Umbilical cord (tissue), 2 donors: ENCODE results near the gene RFC4. TPM values are rescaled to one million over a fixed set of nuclear protein-coding genes. Genes with fewer than 3 reads are reported as not detected.
"Not testable (repeated sequence)": the region's sequence is repeated elsewhere in the genome, so short reads cannot be mapped to it uniquely, and the experiment has no call there.

Experiments
- DNase-seq: peaks from one replicate; pipeline ENCODE4 v3.0.0-alpha.2; 2015; ENCODE audit warnings: low spot score
- total RNA-seq: library from RNA; depleted of rRNA; stranded (reverse); fragments of >200 nt; gene quantifications from one replicate; pipeline ENCODE4 v1.2.3, GENCODE V29; 2014; ENCODE audit warnings: low replicate concordance; ENCODE audit not compliant: insufficient read depth

The RFC4 gene
- 23.8 TPM for total RNA-seq

- peak; percentile 88 for DNase-seq
Observed at GRCh38 chr3:186806089-186807055, at the start of gene RFC4. TSS of gene RFC4 (minus strand) at chr3:186806482. CDS start at chr3:186804713, 1,769 bp downstream.

- DNase-seq, result no peak
Observed at GRCh38 chr3:186854954-186855353, 48.7 kb upstream of the RFC4 start.

DNA sequence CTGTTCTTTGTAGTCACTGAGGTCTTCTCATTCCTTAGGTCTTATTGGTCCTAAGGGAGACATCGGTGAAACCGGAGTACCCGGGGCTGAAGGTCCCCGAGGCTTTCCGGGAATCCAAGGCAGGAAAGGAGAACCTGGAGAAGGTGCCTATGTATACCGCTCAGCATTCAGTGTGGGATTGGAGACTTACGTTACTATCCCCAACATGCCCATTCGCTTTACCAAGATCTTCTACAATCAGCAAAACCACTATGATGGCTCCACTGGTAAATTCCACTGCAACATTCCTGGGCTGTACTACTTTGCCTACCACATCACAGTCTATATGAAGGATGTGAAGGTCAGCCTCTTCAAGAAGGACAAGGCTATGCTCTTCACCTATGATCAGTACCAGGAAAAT is 47.9 kb upstream of the RFC4 start:
- DNase-seq, result no peak

GRCh38 chr3:186852994-186853393 is 46.7 kb upstream of the RFC4 start:
- no peak for DNase-seq

- not testable (repeated sequence) for DNase-seq
Observed at GRCh38 chr3:186851835-186852234, 45.6 kb upstream of the RFC4 start.

GRCh38 chr3:186849374-186849975 is 43.2 kb upstream of the RFC4 start:
- DNase-seq, result peak; percentile 40

DNA sequence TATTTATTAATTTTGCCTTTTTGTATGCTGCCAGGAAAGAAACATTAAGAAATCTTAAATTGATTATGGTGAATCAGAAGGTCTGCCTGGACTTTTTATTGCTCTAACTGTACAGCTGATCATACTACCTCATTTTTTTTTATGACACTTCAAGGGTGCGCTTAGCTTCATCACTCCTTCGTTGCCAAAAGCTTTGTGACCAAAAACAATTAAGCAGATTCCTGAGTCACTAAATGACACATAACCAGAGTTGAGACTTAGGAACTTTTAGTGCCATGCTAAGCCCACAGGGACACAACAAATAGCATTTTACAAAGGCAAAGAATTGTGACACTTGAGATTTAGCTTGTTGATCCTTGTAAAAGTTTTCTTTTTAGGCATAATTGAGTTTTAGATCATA is 41.2 kb upstream of the RFC4 start:
- no peak for DNase-seq

- no peak for DNase-seq
Observed at GRCh38 chr3:186845756-186846155, 39.5 kb upstream of the RFC4 start.

- DNase-seq, result no peak
Observed at GRCh38 chr3:186844908-186845307, 38.6 kb upstream of the RFC4 start.

DNA sequence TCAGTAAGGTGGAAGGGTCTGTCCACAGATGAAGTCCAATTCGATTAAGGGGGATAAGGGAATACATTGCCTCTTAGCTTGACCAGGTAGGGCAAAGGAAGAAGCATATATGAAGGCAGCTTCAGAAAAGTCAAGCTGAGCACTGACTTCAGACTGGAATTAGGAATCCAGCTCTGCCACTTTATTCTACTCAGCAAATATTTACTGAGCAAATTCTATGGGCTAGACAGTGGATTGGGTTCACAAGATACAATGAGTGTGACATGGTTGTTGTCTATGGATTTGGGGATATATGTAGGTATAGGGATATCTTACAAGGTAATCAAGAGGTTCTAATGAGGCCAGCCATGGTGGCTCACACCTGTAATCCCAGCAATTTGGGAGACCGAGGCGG is 36.8 kb upstream of the RFC4 start:
- no peak for DNase-seq

DNA sequence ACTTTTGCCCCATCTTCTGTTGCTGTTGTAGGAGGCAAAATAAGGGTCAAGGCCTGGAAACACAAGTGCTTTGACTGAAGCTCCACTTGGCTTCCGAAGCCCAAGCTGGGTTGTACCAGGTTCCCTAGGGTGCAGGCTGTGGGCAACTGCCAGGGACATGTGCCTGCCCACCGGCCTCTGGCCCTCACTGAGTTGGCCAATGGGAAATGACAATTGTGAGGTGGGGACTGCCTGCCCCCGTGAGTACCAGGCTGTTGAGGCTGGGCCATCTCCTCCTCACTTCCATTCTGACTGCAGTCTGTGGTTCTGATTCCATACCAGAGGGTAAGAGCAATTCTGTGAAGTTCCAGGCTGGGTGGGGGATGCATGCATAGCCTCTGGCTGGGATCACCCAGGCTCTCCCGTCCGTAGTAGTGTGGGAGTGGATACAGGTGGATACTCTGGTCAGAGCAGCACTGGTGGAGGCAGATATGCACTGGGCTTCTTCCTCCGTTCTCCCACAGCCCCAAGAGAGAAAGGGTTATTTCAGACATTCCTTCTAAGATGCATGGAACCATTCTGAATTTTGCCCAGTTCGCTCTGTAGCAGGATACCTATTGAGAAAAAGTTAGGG is 36.2 kb upstream of the RFC4 start, which contains the start of gene ADIPOQ:
ADIPOQ (plus strand) TSS at position 285 of the 613 bp plus-strand sequence. CDS start 10,349 bp downstream, outside the sequence.
- no peak for DNase-seq

- DNase-seq, result no peak
Observed at GRCh38 chr3:186841620-186842019, 35.3 kb upstream of the RFC4 start.

DNA sequence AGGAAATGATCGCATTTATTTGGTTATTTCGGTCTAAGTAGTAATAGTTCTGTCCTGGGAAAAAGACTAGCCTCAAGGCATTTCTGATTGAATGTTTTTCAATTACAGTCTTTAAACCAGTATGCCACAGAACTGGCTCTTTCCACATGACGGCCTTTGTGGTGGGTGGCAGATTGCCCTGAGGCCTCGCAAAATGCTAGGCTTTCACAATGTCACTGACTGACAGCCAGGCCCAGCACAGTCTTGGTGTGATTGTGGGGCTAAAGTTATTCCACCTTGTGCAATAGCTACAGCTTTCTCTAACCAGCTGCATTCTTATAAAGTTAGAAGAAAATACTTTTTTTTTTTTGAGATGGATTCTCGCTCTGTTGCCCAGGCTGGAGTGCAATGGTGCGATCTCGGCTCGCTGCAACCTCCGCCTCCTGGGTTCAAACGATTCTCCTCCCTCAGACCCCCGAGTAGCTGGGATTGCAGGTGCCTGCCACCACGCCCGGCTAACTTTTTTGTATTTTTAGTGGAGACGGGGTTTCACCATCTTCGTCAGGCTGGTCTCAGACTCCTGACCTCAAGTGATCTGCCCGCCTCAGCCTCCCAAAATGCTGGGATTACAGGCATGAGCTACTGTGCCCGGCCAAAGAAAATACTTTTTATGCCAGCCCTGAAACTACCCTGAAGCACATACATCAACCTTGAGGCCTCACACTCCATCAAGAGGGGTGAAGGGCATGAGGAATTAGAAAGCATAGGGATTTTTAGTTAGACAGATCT is 33.8 kb upstream of the RFC4 start:
- DNase-seq, result no peak

DNA sequence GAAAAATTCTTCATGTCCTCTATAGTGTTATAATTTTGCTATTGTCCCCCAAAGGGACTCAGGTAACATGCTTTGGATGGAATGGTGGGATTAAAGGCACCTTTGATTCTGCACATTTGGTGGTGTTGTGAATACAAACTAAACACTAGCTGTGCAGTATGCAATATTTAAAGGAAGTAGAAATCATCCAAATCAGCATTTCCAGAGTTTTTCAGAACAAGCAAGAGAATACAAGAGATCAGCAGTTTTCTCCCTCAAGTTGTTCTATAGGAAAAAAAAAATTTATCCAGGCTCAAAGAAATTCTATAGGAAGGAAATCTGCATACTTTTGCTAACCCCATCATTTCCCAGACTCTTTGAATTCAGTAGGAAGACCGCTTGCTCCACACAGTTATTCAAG is 26.0 kb upstream of the RFC4 start:
- no peak for DNase-seq

GRCh38 chr3:186831798-186832197 is 25.5 kb upstream of the RFC4 start:
- DNase-seq, result no peak

DNA sequence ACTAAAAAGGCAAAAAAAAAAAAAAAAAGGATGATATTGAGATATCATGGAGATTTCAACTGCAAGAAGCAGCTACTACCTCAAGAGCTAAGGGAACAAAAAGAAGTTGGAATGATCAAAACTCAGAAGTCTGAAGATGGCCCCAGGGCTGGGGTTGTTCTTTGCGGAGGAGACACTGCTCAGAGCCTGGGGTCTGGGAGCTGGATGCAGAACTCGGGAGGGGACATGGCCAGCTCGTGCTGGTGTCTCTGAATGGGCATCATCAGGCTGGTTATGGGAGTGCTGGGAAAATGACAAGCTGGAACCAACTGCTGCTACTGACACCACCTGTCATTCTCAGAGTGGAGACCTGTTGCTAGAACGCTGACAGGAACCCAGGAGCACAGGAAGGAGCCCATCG is 22.1 kb upstream of the RFC4 start:
- DNase-seq, result no peak

- DNase-seq, result peak; percentile 84
Observed at GRCh38 chr3:186826976-186827857, 20.9 kb upstream of the RFC4 start.

DNA sequence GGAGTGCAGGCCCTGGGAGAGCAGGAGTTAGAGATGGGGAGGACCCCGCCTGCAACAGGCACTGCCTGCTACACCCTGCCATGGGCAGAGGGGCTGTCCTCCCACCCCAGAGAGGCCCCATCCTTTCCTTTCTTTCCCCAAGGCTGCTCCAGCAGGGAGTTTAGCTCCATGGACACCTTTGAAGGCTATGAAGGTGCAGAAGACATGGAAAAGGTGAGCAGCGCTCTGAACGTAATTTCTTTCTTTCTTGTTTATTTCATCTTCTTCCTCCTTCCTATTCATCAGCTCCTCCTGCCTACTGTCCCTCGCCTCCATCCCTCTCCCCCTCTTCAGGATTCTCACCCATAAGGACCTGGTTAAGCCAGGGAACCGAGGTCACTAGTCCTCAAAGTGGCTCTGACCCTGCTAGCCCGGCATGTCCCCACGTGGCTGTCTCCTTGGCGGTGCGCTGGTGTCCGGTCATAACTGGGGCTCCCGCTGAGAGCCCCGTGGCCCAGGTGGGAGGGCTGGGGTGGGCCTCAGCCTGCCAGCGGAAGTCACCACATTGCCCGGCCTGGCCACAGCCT is 20.2 kb upstream of the RFC4 start:
- no peak for DNase-seq

DNA sequence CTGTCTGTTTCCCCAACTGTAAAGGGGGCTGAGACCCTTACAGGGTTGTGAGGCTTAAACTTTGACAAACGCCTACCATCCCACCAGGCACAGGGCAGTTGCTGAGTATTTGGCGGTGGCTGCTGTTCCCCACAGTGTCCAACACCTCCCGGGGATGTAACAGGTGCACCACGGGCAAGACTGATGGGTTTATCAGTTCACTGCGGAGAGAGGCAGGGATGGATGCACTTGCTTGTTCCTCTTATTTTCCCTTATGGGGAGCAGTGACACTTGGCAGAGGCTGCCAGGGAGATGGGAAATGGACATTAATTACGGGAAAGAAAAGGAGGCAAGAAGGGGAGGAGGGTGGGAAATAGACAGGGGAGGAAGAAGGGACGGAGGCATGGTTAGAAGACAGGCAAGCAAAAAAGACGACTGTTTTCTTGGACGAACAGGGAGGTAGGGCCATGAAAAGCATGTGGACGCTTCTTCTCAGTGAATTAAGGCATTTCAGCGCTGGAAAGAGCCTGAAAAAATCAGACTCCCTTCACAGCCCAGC is 19.7 kb upstream of the RFC4 start:
- DNase-seq, result no peak

- DNase-seq, result peak; percentile 68
Observed at GRCh38 chr3:186825294-186825821, 19.1 kb upstream of the RFC4 start.
